HepG2 (cell line): Measurements from ENCODE around the gene MARVELD3. TPM values are rescaled to one million over a fixed set of nuclear protein-coding genes. Genes with fewer than 3 reads are reported as not detected.

Experiments used
- ATAC-seq: fragments of 200-7000 bp; cut with Tn5 transposase; 3 replicates; pipeline ENCODE4 v1.9.1; 2020; ENCODE audit warnings: mild to moderate bottlenecking, moderate library complexity
- Bru-seq: library from RNA; stranded (reverse); fragments of 400-500 nt; gene quantifications from one replicate; lab custom pipeline; 2021; lab: Mats Ljungman, UMichigan
- BruChase-seq, 2 experiments: library from RNA; stranded (reverse); fragments of 400-500 nt; gene quantifications; one replicate each; lab custom pipeline; 2021; lab: Mats Ljungman, UMichigan
- BruUV-seq: library from RNA; stranded (reverse); fragments of 400-500 nt; replicated peaks from 2 replicates; lab custom pipeline; 2021; lab: Mats Ljungman, UMichigan
- CTCF ChIA-PET: fragments of 300-600 bp; formaldehyde crosslinking; extraction: SDS; loops from one replicate; lab custom pipeline; 2021; ENCODE audit warnings: low total read pairs, inconsistent platforms, low intra/inter-chr PET ratio; lab: Yijun Ruan, JAX
- POLR2A ChIA-PET: fragments of 350-600 bp; sonication (Branson Sonifier 250); formaldehyde crosslinking; loops from one replicate; lab custom pipeline; 2020; ENCODE audit warnings: antibody characterized with exemption, inconsistent platforms; lab: Yijun Ruan, JAX
- DNase-seq: peaks from one replicate; pipeline ENCODE4 v3.0.0-alpha.2; 2015; ENCODE audit warnings: low spot score
- FAIRE-seq: peaks from 3 replicates; lab custom pipeline; 2011; peaks lifted over from hg19 to GRCh38; lab: Jason Lieb, UNC
- H2AFZ ChIP-seq: one replicate; pipeline ENCODE4 v1.6.1; 2011; ENCODE audit warnings: low read length, inconsistent platforms
- H3K27ac ChIP-seq: fragments of 300-600 bp; 3 replicates; pipeline ENCODE4 v1.8.0; 2011; ENCODE audit warnings: mixed run types, mild to moderate bottlenecking, mixed read lengths, low read length, inconsistent platforms; ENCODE audit not compliant: insufficient read depth; ENCODE audit errors: extremely low read length
- H3K27me3 ChIP-seq, 2 experiments: fragments of 200-600 bp in 1 of 2; 2 replicates in 1 of 2; 3 replicates in 1 of 2; pipeline versions ENCODE4 v1.6.0 to v1.8.0; 2011; ENCODE audit warnings: low read length in 2 of 2, mild to moderate bottlenecking in 2 of 2, moderate library complexity in 2 of 2, inconsistent platforms in 1 of 2; ENCODE audit not compliant: insufficient read depth in 2 of 2, control insufficient read depth in 1 of 2
- H3K36me3 ChIP-seq, 2 experiments: fragments of 200-600 bp in 1 of 2; replicated peaks in 1 of 2; 2 replicates in 1 of 2; 3 replicates in 1 of 2; pipeline versions ENCODE4 v1.5.1 to v1.8.0; 2011; ENCODE audit warnings: low read length in 2 of 2, inconsistent platforms in 1 of 2; ENCODE audit not compliant: insufficient read depth in 2 of 2, control insufficient read depth in 1 of 2
- H3K4me1 ChIP-seq: 2 replicates; pipeline ENCODE4 v1.5.1; 2012; ENCODE audit warnings: low read length, inconsistent platforms; ENCODE audit not compliant: insufficient read depth
- H3K4me2 ChIP-seq: 2 replicates; pipeline ENCODE4 v1.6.0; 2011; ENCODE audit warnings: low read depth, low read length, inconsistent platforms
- H3K4me3 ChIP-seq, 3 experiments: fragments of 200-600 bp in 1 of 3; sonication (generic), shearing (Covaris generic) in 1 of 3; replicated peaks in 1 of 3; 2 replicates each; pipeline ENCODE4 v1.5.1; 2011 to 2016; ENCODE audit warnings: low read length in 3 of 3, inconsistent platforms in 2 of 3, low read depth in 2 of 3, mild to moderate bottlenecking in 2 of 3, control low read depth in 1 of 3, mixed read lengths in 1 of 3; ENCODE audit not compliant: insufficient read depth in 1 of 3
- H3K79me2 ChIP-seq: one replicate; pipeline ENCODE4 v1.6.1; 2011; ENCODE audit warnings: low read length, inconsistent platforms; ENCODE audit not compliant: insufficient read depth
- H3K9ac ChIP-seq: 2 replicates; pipeline ENCODE4 v1.6.0; 2011; ENCODE audit warnings: mild to moderate bottlenecking, low read depth, low read length, inconsistent platforms; ENCODE audit not compliant: insufficient read depth
- H3K9me3 ChIP-seq: 2 replicates; pipeline ENCODE4 v1.5.1; 2012; ENCODE audit warnings: mild to moderate bottlenecking, low read length
- H4K20me1 ChIP-seq: 2 replicates; pipeline ENCODE4 v1.6.0; 2011; ENCODE audit warnings: inconsistent platforms, mild to moderate bottlenecking, low read length, moderate library complexity; ENCODE audit not compliant: insufficient read depth
- BCL3 ChIP-seq: sonication (generic); formaldehyde crosslinking; IDR thresholded peaks from 2 replicates; pipeline ENCODE4 v1.5.1; 2020; ENCODE audit warnings: mild to moderate bottlenecking, missing genetic modification reagents, moderate library complexity
- DRAP1 ChIP-seq: IDR thresholded peaks from 2 replicates; pipeline ENCODE4 v1.6.1; 2016; ENCODE audit warnings: missing genetic modification reagents, missing compliant biosample characterization
- GATA4 ChIP-seq: sonication (generic); IDR thresholded peaks from 2 replicates; pipeline ENCODE4 v1.6.1; 2016; ENCODE audit warnings: antibody characterized with exemption, low read depth, borderline replicate concordance
- HDAC1 ChIP-seq: sonication (generic); formaldehyde crosslinking; IDR thresholded peaks from 2 replicates; pipeline ENCODE4 v1.5.1; 2020; ENCODE audit warnings: mild to moderate bottlenecking, missing genetic modification reagents
- HINFP ChIP-seq: sonication (generic); formaldehyde crosslinking; IDR thresholded peaks from 2 replicates; pipeline ENCODE4 v1.4.0; 2020; ENCODE audit warnings: low read depth, mild to moderate bottlenecking, missing genetic modification reagents
- RXRB ChIP-seq: IDR thresholded peaks from 2 replicates; pipeline ENCODE4 v1.6.1; 2016; ENCODE audit warnings: borderline replicate concordance, missing genetic modification reagents, missing compliant biosample characterization
- SAP130 ChIP-seq: IDR thresholded peaks from 2 replicates; pipeline ENCODE4 v1.6.1; 2016; ENCODE audit warnings: low read depth
- ZEB1 ChIP-seq: IDR thresholded peaks from 2 replicates; pipeline ENCODE4 v1.6.1; 2012; ENCODE audit warnings: mild to moderate bottlenecking, low read depth, inconsistent platforms; ENCODE audit not compliant: insufficient replicate concordance
- ZNF468 ChIP-seq: sonication (generic); formaldehyde crosslinking; IDR thresholded peaks from 2 replicates; pipeline ENCODE4 v1.8.0; 2022; ENCODE audit warnings: mild to moderate bottlenecking, moderate library complexity, missing genetic modification reagents
- ZNF770 ChIP-seq: sonication (generic); formaldehyde crosslinking; IDR thresholded peaks from 2 replicates; pipeline ENCODE4 v1.5.0; 2020; ENCODE audit warnings: mild to moderate bottlenecking, missing genetic modification reagents
- ZSCAN20 ChIP-seq: sonication (generic); formaldehyde crosslinking; IDR thresholded peaks from 2 replicates; pipeline ENCODE4 v1.4.0; 2020; ENCODE audit warnings: missing genetic modification reagents, mild to moderate bottlenecking, borderline replicate concordance
- WGBS: methylation state at CpG from one replicate; pipeline ENCODE4 v1.1.6; 2017; ENCODE audit warnings: low lambda C conversion rate; 5-methylcytosine and 5-hydroxymethylcytosine counted together
- in situ Hi-C: cut with HindIII; loops from 2 replicates; pipeline ENCODE4 v1.10.0; 2017; ENCODE audit warnings: low pct_unique_long_range_greater_than_20kb; ENCODE audit not compliant: extremely low pct_ligation_motif_present
- intact Hi-C: fragments of 100-400 bp; cut with micrococcal nuclease; formaldehyde crosslinking; loops from one replicate; pipeline ENCODE4 v1.10.0; 2022; ENCODE audit not compliant: unreplicated experiment
- long read RNA-seq, 2 experiments: library from RNA in 1 of 2; library from polyadenylated mRNA in 1 of 2; stranded (forward) in 1 of 2; unstranded in 1 of 2; transcript quantifications; one replicate each; pipeline ENCODE4 v2.0.0, GENCODE V29; 2019 to 2022
- polyA minus RNA-seq, 3 experiments: library from RNA; depleted of rRNA, polyadenylated mRNA; stranded (reverse); fragments of >200 nt; gene quantifications; 2 replicates each; pipeline ENCODE4 v1.2.3, GENCODE V29; 2011; ENCODE audit warnings: low replicate concordance in 1 of 3
- polyA plus RNA-seq, 8 experiments: library from polyadenylated mRNA; depleted of rRNA in 3 of 8; stranded (reverse) in 7 of 8; unstranded in 1 of 8; fragments of >200 nt; fragmentation: Illumina TruSeq in 4 of 8; extraction: Trizol in 4 of 8; gene quantifications; 2 replicates each; pipeline versions ENCODE4 v1.2.1 to v1.2.3, GENCODE V29; 2011 to 2016; ENCODE audit warnings: low read depth in 4 of 8, missing spikeins in 1 of 8, mixed read lengths in 1 of 8; ENCODE audit not compliant: insufficient read depth in 1 of 8
- total RNA-seq, 5 experiments: library from RNA; depleted of rRNA; stranded (reverse); fragments of >200 nt; fragmentation: Illumina TruSeq; extraction: Trizol; gene quantifications; 2 replicates each; pipeline ENCODE4 v1.2.3, GENCODE V29; 2016; ENCODE audit warnings: low read depth in 1 of 5

The MARVELD3 gene
- total RNA-seq (2016; rRNA removed; fragmentation: Illumina TruSeq; extraction: Trizol) (3.6 and 5.6 TPM in 2 replicates), polyA plus RNA-seq (2011; rRNA removed) (4.8 and 5.0 TPM in 2 replicates), polyA minus RNA-seq (2011; rRNA and poly(A)+ RNA removed; ENCODE audit: low replicate concordance) (10.3 TPM in 1 of 2 replicates, not detected in the other), Bru-seq, nascent RNA (percentile 48 among the genes with signal in this experiment), BruChase-seq, experiment 1, labeled RNA remaining after a 6-hour chase (percentile 55 among the genes with signal in this experiment), BruChase-seq, experiment 2, labeled RNA remaining after a 2-hour chase (percentile 50 among the genes with signal in this experiment)
- total RNA-seq (2016; cell fraction: cytosol; rRNA removed; fragmentation: Illumina TruSeq; extraction: Trizol; ENCODE audit: low read depth): 0.88 and 0.91 TPM in 2 replicates
- total RNA-seq (2016; cell fraction: insoluble cytoplasmic fraction; rRNA removed; fragmentation: Illumina TruSeq; extraction: Trizol): 3.1 and 5.2 TPM in 2 replicates
- 1.8 and 2.1 TPM in 2 replicates for total RNA-seq (2016; cell fraction: membrane; rRNA removed; fragmentation: Illumina TruSeq; extraction: Trizol)
- 5.3 and 5.6 TPM in 2 replicates for total RNA-seq (2016; cell fraction: nucleus; rRNA removed; fragmentation: Illumina TruSeq; extraction: Trizol)
- polyA plus RNA-seq (2011; cell fraction: cytosol; rRNA removed): 4.8 and 5.7 TPM in 2 replicates
- polyA plus RNA-seq (2011; cell fraction: nucleus; rRNA removed): 4.2 TPM in 2 replicates
- 5.5 and 6.5 TPM in 2 replicates for polyA plus RNA-seq (2012)
- polyA plus RNA-seq (2016; cell fraction: cytosol; fragmentation: Illumina TruSeq; extraction: Trizol; ENCODE audit: low read depth): 0.61 and 0.77 TPM in 2 replicates
- polyA plus RNA-seq (2016; cell fraction: insoluble cytoplasmic fraction; fragmentation: Illumina TruSeq; extraction: Trizol; ENCODE audit: low read depth): 4.0 and 4.4 TPM in 2 replicates
- polyA plus RNA-seq (2016; cell fraction: membrane; fragmentation: Illumina TruSeq; extraction: Trizol; ENCODE audit: low read depth): 1.1 and 1.4 TPM in 2 replicates
- polyA plus RNA-seq (2016; cell fraction: nucleus; fragmentation: Illumina TruSeq; extraction: Trizol; ENCODE audit: insufficient read depth, low read depth): 9.4 and 10.1 TPM in 2 replicates
- 2.8 and 3.6 TPM in 2 replicates for polyA minus RNA-seq (2011; cell fraction: cytosol; rRNA and poly(A)+ RNA removed)
- 6.2 and 7.7 TPM in 2 replicates for polyA minus RNA-seq (2011; cell fraction: nucleus; rRNA and poly(A)+ RNA removed)
- long read RNA-seq, experiment 1, partial matches to known transcripts: 0 of 3 reads
- long read RNA-seq, experiment 1, other reads (novel, unspliced or antisense): 1 of 3 reads
- long read RNA-seq, experiment 2, partial matches to known transcripts: 0 of 4 reads
- long read RNA-seq, experiment 2, other reads (novel, unspliced or antisense): 2 of 4 reads

GRCh38 chr16:71626018-71626857, at the start of gene MARVELD3:
Gene MARVELD3, plus strand, starts transcription at chr16:71626184. Its CDS starts 46 bp downstream, at chr16:71626230.
- Histone ChIP-seq H3K4me1 (peaks cover 49% of the 10 kb centered on the region), H3K27me3 (no peaks in the 10 kb centered on the region; a peak in 1 of 5 replicates), H3K79me2 (no peaks in the 10 kb centered on the region), H3K4me2 (peak within 1 kb of the TSS; percentile 93), H3K9ac (peak within 1 kb of the TSS; percentile 77), H3K4me3 (peak within 1 kb of the TSS; percentile 81 to 92 (median 90)), H4K20me1 (no peaks in the 10 kb centered on the region), H3K27ac (no peak within 1 kb of the TSS), H3K9me3 (no peaks in the 10 kb centered on the region), H2AFZ (no peak within 1 kb of the TSS), H3K36me3 (no peaks in the 10 kb centered on the region)
- TSS peak; percentile 65 for BruUV-seq
- WGBS: 3% methylated on average over 47 of the region's 98 CpGs
- DNase-seq (peak; percentile 46), FAIRE-seq (no peak), ATAC-seq (peak; percentile 54)
- in situ Hi-C loops: no loop called here
- intact Hi-C loops: no loop called here
- ChIA-PET POLR2A (interaction anchor here (0.6 to 0.8 kb wide), 2 partner anchors 15 to 61 kb away, joined by 3 read pairs; no protein-coding TSS in a partner anchor), CTCF (interaction anchor here (1.3 kb wide), 1 partner anchor 19 kb away, joined by 3 read pairs; no protein-coding TSS in a partner anchor)
- 0 out of 2 replicates have a peak, but pooled peaks have one; percentile 32 for TF ChIP-seq ZNF770 (CRISPR knock-in tag)
- TF ChIP-seq ZEB1: peak; percentile 100
- peak; percentile 75; the same call in 1 of the 2 replicates for TF ChIP-seq ZNF468 (CRISPR knock-in tag)
- peak; percentile 38; the same call in 1 of the 2 replicates for TF ChIP-seq DRAP1 (CRISPR knock-in tag)
- TF ChIP-seq ZSCAN20 (CRISPR knock-in tag): no peak
- TF ChIP-seq GATA4: no peak
- TF ChIP-seq HINFP (CRISPR knock-in tag): peak; percentile 62
- 0 out of 2 replicates have a peak, but pooled peaks have one; percentile 52 for TF ChIP-seq SAP130 (CRISPR knock-in tag)
- TF ChIP-seq HDAC1: peak; percentile 65
- TF ChIP-seq RXRB: 0 out of 2 replicates have a peak, but pooled peaks have one; percentile 39
- peak; percentile 57; the same call in 1 of the 2 replicates for TF ChIP-seq BCL3 (CRISPR knock-in tag)
